BLaER1 treated with 17β-estradiol and CSF1 and Interleukin-3, amounts not matched to agents 10 nM and 100 nM (cell line): ENCODE data around the gene CTXND2.

Experiments used
- H3K27ac ChIP-seq, 11 experiments: shearing (Covaris generic); formaldehyde crosslinking; 2 replicates each; pipeline ENCODE4 v1.8.1; 2022
- H3K27me3 ChIP-seq, 11 experiments: shearing (Covaris generic); formaldehyde crosslinking; 2 replicates each; pipeline ENCODE4 v1.8.1; 2022
- H3K36me3 ChIP-seq, 11 experiments: shearing (Covaris generic); formaldehyde crosslinking; 2 replicates each; pipeline ENCODE4 v1.8.1; 2022
- H3K4me1 ChIP-seq, 10 experiments: shearing (Covaris generic); formaldehyde crosslinking; 2 replicates each; pipeline ENCODE4 v1.8.1; 2022
- H3K4me2 ChIP-seq, 11 experiments: shearing (Covaris generic); formaldehyde crosslinking; 2 replicates each; pipeline ENCODE4 v1.8.1; 2022
- H3K4me3 ChIP-seq, 10 experiments: shearing (Covaris generic); formaldehyde crosslinking; 2 replicates each; pipeline ENCODE4 v1.8.1; 2022
- H3K9ac ChIP-seq, 11 experiments: shearing (Covaris generic); formaldehyde crosslinking; 2 replicates each; pipeline ENCODE4 v1.8.1; 2022
- H3K9me3 ChIP-seq, 11 experiments: shearing (Covaris generic); formaldehyde crosslinking; replicated peaks in 1 of 11; 2 replicates each; pipeline ENCODE4 v1.8.1; 2022
- H4K20me1 ChIP-seq, 11 experiments: shearing (Covaris generic); formaldehyde crosslinking; 2 replicates each; pipeline ENCODE4 v1.8.1; 2022
- Cebpa-rat ChIP-seq, 11 experiments: shearing (Covaris generic); IDR thresholded peaks; 2 replicates each; pipeline ENCODE4 v1.8.1; 2022

Gene CTXND2

DNA sequence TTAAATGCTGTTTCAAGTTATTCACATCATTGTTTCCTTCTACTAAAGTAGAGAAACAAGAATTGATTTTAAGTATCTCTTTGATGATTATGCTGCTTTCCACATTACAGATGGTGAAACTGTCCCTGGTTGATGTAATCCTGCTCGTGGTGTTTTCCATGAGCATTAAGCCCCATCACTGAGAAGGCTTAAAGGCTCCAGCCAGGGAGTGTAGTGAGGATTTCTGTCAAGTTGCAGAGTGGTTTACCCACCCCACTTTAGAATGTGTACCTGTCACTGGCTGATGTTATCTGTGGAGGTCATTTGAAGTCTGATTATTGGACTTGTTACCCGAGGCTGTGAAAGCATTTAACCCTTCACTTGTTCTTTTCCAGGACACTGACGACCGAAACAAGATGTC, 74.8 kb downstream of the CTXND2 start:
- Histone ChIP-seq H3K4me3 (no peak overlapping the region), H3K4me1 (peaks cover 0 to 8% (median 0%) of the 10 kb centered on the region in 10 experiments; a peak in 1 of 20 replicates), H3K36me3 (peaks cover 100% of the 10 kb centered on the region in 11 experiments), H3K27ac (no peak overlapping the region), H3K9me3 (no peaks in the 10 kb centered on the region), H3K27me3 (no peaks in the 10 kb centered on the region), H3K4me2 (no peak overlapping the region), H3K9ac (no peak overlapping the region), H4K20me1 (peaks cover 10 to 67% (median 38%) of the 10 kb centered on the region in 11 experiments; a peak in 19 of 22 replicates)
- no peak for TF ChIP-seq Cebpa-rat (IDR thresholded peaks at IDR 0.05)
